Islet precursor cell (in vitro differentiated cells): ENCODE data around the gene CASK.
A peak's percentile ranks its signal among the peaks of the same experiment; 100 is the strongest.

Source experiments
- DNase-seq: peaks from one replicate; pipeline ENCODE4 v3.0.0-alpha.2; 2018

The CASK gene, protein sequence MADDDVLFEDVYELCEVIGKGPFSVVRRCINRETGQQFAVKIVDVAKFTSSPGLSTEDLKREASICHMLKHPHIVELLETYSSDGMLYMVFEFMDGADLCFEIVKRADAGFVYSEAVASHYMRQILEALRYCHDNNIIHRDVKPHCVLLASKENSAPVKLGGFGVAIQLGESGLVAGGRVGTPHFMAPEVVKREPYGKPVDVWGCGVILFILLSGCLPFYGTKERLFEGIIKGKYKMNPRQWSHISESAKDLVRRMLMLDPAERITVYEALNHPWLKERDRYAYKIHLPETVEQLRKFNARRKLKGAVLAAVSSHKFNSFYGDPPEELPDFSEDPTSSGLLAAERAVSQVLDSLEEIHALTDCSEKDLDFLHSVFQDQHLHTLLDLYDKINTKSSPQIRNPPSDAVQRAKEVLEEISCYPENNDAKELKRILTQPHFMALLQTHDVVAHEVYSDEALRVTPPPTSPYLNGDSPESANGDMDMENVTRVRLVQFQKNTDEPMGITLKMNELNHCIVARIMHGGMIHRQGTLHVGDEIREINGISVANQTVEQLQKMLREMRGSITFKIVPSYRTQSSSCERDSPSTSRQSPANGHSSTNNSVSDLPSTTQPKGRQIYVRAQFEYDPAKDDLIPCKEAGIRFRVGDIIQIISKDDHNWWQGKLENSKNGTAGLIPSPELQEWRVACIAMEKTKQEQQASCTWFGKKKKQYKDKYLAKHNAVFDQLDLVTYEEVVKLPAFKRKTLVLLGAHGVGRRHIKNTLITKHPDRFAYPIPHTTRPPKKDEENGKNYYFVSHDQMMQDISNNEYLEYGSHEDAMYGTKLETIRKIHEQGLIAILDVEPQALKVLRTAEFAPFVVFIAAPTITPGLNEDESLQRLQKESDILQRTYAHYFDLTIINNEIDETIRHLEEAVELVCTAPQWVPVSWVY

DNA sequence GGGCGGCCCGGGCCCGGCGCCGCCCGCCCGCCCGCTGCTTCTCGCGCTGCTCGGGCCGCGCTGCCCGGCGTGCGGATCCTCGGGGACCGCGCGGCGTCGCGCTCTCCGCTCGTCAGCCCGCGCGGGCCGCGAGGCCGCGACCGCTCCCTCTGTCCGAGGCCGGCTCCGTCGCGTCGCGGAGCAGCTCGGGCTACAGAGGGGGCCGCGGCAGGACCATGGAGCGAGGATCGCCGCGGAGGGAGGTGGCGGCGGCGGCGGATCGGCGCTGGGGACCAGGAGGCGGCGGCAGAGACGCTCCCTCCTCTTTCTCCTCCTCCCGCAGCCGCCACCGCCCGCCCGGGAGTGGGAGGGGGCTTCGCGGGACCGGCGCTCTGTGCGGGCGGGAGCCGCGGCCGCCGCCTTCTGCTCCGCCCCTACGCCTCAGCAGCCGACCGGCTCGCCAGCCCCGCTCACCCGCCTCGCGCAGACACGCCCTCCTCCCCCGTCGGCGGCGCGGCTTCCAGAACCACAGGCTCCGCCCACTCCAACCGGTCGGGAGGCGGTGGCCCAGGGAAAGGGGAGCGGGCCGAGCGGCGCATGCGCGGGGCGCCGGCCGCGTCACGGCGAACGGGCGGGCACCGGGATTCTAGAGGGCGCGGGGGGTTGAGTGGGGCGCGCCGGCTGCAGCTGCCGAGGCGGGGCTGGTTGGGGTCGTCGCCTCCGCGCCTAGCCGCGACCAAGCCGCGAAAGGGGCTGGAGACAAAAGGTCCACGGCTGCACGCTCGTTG, at the start of gene CASK:
Gene CASK, minus strand, starts transcription at position 344 of the 767 bp plus-strand sequence. CDS start 566 bp downstream, outside the sequence.
- peak; percentile 98 for DNase-seq

DNA sequence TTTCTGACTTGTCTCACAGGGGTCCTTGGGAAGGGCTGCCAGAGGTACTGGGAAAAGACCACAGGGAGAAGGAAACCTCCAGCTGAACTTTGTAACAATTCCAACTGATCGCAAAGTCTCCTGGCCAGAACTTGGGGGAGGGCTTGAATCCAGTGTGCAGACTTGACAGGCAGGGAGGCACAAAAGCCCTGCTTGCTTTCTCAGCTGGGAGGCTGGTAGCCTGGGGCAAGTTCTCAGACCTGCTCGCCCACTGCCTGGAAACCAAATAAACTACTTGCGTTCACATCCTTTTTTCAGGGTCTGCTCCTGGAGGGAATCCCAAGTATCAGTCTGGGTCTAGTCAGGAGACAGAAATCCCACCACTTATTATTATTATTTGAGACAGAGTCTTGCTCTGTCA, 48.0 kb upstream of the CASK start:
- DNase-seq = peak; percentile 88

DNA sequence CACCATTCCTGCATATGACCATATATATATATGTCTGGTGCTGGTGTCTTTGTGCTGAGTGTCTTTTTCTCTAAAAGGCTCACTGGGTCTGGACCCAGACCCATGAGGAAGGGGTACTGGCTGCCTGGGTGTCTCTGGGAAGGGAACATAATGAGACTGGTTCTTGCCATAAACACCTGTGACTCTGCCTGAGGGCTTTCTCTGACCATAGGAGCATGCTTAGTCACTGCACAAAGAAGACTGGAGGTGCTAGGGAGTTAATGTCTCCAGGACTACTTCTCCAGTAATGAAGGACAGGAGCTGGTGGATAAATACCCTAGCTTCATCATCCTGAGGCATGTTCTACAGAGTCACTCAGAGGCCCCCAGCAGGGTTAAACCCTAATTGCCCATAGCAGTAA, 47.1 kb upstream of the CASK start:
- DNase-seq = peak; percentile 72

DNA sequence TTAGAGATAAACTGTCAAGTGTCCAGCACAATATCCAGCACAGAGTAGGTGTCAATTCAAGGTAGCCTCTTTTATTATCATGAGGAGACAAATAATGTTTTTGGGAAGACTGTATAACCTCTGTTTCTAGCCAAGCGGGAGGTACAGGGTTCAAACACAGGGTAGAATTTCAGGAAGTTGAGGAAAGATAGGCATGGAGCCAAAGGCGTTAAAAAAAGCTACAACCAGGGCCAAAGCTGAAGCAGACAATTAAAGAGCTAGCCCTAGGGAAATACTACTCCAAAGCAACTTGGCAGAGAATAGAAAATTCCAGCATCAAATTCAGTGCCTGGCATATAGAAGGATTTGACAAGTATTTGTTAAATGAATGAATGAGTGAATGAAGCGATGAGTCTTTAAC, 40.0 kb upstream of the CASK start:
- no peak for DNase-seq

DNA sequence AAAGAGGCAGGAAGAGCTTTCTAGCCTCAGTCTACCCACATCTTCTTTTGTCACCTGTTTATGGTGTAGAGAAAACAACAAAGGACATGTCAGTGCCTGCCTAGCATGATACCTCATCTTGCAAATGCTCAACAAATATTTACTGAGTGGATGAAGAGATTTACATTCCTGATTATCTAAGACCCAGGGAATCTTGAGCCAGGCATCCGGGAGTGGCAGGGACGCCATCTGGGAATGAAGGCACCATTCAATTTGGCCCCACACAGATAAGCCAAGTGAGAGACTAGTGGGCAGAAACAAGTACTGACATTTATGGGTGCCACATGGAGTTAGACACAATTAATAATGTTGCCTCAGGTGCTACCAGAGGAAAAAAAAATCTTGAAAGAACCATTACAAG, 36.8 kb upstream of the CASK start:
- no peak for DNase-seq

DNA sequence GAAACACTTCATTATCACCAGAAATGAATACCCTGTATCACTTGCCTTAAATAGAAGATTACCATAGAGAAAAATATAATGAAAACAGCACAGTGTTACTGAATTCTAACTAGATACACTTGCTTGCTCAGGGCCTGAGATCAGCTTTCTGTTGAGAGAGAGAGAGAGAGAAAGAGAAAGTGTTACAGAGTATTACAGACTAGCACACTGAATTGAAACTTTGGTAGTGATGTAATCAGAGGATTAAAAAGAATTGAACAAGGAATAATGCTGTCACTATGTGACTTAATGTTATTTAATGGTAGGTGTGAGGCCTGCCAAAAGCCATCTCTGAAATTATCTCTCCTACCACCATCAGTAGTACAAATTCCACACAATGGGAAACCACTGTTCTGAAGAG, 35.5 kb upstream of the CASK start:
- no peak for DNase-seq

DNA sequence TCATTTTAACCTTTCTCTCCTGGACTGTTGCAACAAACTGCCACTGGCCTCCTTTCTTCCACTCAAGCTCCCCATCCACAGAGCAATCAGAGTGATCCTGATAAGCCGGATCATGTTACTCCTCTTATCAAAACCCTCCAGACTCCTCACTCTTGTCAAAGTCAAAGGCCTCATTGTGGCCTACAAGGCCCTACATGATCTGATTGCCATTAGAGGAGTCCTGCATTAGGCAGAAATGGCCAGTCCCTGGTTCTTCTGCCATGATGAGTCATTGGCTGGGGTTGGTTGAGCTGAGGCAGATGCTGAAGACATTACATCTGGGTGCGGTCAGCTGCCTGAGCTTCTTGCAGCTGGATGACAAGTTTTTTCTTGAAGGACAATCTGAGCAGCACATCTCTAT, 32.7 kb upstream of the CASK start:
- peak; percentile 76 for DNase-seq

DNA sequence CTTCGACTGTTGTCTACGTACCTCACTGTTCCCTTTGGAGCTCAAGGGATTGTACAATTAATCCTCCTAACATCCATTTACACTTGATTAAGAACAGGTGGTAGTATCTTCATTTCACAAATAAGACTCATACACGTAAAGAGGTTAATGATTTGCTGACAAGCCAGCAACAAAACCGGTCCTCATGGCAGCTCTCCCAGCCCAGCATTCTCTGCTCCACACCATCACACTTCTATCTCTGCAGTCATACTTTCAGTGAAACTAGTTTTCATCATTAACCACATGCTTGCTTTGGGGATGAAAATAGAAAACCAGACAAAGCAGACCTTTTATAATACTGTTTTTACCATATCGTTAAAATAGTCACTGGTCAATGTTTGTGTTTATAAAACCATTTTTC, 28.7 kb upstream of the CASK start:
- DNase-seq = no peak

DNA sequence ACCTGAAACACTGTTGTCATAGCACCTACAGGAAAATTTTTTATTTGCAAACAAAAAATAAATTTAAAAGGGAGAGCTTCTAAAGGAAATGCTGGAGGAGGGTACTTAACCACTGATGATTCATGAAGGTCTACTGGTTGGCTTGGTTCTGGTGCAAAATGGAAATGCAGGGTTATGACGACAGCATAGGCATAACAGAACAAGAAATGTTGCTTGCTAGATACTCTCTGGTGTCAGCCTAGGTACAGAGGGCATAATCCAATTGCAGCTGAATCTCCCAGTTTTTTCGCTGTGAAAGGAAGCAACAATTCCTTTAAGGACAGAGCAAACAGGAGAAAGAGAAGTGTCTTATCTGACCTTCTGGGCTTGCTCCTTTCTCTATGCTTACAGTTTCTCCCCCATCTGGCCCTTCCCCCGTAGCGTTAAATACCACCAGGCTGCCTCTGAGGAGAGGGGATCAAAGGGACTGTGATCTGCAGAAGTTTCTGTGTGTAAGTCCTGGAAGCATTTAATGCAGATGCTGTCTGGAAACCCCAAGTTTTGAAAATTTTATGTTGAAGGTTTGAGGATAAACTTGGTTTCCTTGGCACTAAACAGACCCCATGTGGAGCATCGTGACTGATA, 23.7 kb upstream of the CASK start:
- no peak for DNase-seq

DNA sequence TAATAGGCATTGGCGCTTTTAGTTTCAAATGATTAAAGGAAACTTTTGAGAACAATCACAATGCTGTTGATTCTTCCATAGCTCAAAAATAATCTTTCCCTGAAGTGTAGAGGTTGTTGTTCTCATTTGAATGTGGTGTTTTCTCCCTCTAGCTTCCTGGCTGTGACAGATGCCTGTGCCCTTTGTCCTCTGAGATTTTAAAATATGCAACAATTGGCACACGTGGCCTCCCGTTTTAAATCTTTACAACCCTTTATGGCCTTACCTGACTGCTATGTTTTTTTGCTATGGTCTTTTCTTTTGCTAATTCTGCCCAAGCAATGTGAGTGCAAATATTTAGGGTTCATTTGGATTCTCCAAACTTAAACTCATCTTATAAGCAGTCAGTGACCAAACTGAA, 22.9 kb upstream of the CASK start:
- DNase-seq = no peak

DNA sequence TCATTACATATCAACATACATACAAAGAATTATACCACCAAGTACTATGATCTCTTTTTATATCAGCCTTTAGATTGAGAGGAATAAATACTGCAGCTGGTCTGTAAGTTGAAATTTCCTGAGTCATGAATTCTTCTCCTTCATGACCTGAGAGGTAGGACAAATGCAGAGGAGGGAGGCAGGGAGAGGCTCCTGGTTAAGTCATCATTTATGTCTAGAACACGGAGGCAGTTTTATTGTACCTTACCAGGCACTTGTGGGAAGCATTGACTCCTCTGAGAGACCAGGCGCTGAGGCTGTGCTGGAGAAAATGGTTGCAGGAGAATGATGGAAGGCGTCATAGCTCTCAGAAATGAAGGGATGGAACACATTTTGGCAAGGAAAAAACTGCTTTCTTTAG, 12.5 kb upstream of the CASK start:
- DNase-seq = no peak

DNA sequence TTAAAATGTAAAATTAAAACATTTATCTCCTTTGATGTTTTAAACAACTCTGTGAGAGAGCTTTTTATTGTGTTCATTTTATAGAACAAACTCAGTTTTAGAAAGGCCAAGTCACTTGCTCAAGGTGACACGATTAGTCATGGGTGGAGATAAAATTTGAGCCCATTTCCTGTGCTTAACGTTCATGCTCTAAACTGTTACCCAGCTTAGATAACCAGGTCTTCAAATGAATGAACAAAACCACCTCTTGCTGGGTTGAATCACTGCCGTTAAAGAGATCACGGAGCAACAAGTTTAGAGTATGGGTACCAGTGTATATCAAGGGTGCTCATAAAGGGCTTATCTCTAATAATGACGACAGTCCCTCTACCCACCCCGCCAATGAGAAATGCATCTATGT, 10.2 kb upstream of the CASK start:
- no peak for DNase-seq

DNA sequence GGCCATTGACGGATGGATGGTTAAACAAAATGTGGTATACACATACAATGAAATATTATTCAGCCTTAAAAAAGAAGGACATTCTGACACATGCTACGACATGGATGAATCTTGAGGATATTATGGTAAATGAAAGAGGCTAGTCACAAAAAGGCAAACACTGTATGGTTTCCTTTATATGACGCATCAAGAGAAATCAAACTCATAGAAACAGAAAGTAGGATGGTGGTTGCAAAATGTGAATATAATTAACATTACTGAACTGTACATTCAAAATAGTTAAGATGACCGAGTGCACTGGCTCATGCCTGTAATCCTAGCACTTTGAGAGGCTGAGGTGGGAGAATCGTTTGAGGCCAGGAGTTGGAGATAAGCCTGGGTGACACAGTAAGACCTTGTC, 9.5 kb upstream of the CASK start:
- no peak for DNase-seq

DNA sequence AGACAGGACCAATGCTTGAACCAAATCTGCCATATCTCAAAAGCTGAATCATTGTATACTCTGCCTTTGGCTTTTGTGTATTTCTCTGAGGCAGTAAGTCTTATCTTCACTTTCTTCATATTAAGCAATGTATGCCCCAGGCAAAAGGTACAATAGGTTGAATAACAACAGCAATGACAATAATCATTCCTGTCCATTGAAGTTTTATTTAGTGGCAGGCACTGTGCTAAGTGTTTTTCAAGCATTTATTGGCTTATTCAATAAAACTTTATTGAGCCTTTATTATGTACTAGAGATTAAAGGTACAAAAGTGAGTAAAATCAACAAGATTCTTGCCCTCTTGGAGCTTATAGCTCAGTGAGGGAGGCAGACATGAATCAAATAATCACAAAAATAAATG, 8.2 kb upstream of the CASK start:
- DNase-seq = no peak

DNA sequence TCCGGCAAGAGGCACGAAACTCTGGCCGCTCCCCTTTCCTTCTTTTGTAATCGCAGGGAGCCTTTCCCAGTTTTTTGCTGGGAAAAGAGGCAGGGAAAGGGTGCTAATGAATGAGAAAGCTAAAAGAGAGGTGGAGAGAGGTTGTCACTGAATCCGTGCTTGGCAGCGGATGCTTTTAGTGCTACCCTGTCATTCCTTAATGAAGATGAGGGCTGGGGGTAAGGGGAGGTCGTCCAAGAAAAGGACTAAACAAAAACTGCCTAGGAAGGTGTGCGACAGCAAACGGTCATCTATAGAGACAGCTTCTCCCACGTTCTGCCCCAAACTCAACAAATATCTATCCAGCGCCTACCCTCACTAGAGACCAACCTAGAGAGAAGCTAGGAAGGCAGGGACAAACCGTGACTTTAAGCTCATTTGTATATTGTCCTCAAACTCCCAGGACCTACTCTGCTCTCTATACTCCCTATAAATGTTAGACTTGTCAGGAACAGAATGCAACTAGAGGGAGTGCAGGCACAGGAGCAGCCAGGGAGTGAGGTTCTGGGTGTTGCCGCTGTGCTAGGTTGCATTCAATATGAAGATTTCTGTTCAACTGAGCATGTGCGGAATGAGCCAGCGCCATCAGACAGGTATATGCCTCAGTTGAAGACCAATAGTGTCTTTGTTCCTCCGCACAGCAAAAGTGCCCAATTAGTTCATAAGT, 777 bp upstream of the CASK start:
- DNase-seq = peak; percentile 73

DNA sequence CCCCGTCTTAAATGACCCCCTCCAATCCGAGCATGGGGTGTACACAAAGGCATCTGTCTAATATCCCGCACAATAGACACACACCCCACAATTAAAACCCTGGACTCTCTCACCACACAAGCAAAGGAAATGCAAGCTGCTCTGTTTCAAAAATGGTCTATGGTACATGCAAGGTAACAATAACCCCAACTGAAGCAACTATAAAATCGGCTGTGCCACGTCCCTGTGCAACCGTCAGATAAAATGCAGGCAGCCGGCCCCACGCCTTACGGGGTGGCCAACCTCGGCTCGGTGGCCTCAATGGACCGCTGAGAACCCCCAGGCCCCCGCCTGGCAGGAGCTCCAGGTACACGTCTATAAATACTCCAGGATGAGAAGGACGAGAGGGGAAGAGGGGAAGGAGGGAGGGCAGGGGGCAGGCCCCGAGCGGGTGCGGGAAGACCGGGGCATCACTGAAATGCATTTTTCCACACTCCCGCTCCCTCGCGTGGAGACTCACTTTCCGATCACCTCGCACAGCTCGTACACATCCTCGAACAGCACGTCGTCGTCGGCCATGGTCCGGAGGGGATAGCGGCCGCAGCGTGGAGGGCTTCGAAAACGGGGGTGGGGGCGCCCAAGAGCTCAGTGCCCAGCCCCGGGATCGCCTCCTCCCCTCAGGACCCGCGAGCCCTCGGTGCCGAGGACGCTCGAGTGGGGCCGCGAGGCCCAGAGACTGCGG, 763 bp downstream of the CASK start:
- DNase-seq = peak; percentile 71

DNA sequence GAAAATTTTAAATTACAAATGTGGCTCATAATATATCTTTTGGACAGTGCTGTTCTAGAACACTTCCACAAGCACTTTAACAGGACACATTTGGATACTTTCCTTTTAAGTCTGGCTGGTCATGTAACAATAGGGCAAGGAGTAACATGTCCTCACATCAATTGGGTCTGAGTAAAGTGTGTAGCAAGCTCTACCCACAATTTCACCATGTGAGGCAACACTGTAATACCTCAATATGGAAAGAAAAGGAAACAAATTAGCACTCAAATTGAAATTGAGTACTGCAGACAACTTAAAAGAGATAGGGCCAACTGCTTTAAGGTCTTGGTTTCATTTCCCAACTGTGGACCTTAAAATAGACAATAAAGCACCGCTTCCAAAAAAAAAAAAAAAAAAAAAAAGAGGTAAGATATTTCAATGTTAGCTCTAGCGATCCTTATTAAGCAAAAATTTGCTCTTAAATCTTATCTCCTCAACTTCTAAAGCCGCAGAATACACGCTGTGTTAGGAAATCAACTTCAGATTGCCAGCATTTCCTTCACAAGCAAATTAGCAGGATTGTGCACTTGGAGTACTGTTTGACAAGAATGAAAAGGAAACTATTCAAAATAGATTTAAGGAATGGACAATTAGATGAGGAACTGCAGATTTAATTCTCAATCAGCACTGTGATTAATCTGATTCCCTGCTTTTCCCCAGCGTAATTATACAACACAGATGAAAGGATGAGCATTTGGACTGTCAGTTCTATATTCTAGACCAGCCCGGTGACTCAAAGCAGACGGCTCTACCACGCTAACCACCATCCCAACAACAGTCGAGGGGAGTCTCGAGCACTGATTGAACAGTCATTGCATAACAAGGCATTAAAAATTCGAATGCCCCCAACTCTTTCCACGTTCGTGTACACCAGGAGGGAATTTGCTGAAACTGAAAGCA, 1.6 kb downstream of the CASK start:
- DNase-seq = no peak

DNA sequence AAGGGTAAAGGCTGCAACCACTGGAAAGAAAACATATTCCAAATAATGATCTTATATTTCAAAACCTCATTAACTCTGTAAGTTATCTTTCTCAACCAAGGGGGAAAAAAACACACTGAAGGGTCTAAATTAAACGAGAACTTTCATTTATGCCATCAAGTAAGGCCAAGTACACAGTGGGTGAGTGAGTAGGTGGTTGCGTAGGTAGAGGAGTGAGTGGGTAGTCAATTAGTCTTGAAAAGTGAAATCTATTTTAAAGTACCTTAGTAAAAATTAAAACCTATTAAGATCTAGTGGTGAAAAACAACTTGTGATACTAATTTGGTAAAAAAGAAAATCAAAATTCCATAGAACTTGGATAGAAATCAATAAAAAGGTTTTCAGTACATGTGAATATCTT, 3.5 kb downstream of the CASK start:
- DNase-seq = no peak

DNA sequence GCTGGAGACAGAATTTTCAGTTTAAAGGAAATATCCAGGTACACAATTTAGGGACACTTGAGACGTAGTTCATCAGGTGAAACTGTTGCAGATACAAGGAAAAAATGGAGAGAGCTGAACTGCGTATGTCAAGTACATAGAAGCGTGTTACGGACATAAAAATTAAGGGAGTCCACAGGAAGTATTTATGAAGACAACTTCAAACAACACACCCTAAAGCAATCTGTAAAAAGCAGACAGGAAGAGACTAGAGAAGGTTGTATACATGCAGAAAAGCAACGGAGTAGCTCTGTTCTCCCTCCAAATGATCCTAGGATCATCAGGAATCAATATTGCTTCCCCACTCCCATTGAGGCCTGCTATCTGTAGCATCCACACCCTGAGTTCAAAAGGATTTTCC, 5.8 kb downstream of the CASK start:
- DNase-seq = no peak

DNA sequence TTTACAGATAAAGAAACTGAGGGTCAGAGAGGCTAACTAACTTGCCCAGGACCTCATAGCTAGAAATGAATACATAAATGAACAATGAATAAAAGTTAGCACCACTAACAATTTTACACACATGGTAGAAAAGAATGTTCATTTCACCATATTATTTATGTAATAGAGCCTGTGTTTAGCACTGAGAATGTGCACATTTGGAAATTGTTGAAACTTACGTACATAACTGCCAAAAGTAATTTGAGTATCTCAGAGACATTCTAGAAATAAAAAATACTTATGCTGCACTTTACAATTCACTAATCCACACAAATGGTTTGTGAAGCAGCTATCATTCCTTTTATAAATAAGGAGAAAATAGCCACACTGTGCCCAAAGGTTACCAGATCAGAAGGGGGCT, 9.9 kb downstream of the CASK start:
- no peak for DNase-seq
